ENCODE data around the gene TMEM17.

DNA sequence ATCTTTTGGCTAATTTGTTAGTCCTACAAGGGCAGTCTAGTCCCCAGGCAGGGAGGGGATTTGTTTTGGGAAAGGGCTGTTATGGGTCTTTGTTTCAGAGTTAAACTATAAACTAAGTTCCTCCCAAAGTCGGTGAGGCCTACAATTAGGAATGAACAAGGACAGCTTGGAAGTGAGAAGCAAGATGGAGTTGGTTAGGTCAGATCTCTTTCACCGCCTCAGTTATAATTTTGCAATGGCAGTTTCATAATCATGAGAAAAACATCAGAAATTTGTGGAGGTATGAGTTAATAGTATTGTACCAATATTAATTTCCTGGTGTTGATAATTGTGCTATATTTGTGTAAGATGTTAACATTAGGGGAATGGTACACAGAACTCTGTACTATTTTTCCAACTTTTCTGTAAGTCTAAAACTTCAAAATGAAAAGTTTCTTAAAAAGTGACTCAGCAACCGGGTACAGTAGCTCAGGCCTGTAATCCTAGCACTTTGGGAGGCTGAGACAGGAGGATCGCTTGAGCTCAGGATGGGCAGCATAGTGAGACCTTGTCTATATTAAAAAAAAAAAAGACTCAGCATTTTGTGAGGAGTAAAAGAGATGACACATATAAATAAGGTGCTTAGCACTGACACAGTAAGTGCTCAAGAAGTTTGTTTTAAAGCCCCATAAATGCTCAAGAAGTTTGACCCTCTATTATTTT lies 40.8 kb downstream of the TMEM17 start:
- TF ChIP-seq, protein P1, sequence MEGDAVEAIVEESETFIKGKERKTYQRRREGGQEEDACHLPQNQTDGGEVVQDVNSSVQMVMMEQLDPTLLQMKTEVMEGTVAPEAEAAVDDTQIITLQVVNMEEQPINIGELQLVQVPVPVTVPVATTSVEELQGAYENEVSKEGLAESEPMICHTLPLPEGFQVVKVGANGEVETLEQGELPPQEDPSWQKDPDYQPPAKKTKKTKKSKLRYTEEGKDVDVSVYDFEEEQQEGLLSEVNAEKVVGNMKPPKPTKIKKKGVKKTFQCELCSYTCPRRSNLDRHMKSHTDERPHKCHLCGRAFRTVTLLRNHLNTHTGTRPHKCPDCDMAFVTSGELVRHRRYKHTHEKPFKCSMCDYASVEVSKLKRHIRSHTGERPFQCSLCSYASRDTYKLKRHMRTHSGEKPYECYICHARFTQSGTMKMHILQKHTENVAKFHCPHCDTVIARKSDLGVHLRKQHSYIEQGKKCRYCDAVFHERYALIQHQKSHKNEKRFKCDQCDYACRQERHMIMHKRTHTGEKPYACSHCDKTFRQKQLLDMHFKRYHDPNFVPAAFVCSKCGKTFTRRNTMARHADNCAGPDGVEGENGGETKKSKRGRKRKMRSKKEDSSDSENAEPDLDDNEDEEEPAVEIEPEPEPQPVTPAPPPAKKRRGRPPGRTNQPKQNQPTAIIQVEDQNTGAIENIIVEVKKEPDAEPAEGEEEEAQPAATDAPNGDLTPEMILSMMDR (IDR thresholded peaks at IDR 0.05) = no peak
- TF ChIP-seq POLR2A (IDR thresholded peaks at IDR 0.05) = no peak

Measured in thyroid gland (tissue), 4 donors.